K562 (cell line): ENCODE measurements around the gene FAM219B. TPM values are rescaled to one million over a fixed set of nuclear protein-coding genes. Genes with fewer than 3 reads are reported as not detected.
A peak's percentile ranks its signal among the peaks of the same experiment; 100 is the strongest.

Experiments
- ATF4 ChIP-seq: fragments of 450-650 bp; formaldehyde crosslinking; IDR thresholded peaks from 2 replicates; pipeline ENCODE4 v1.4.0; 2022; ENCODE audit warnings: mild to moderate bottlenecking, moderate library complexity
- CHD7 ChIP-seq: fragments of 200-600 bp; sonication (generic); IDR thresholded peaks from one replicate; pipeline ENCODE4 v1.6.1; 2012; ENCODE audit warnings: mild to moderate bottlenecking, low read depth, low read length, inconsistent platforms
- CTBP1 ChIP-seq: fragments of 450-650 bp; IDR thresholded peaks from 2 replicates; pipeline ENCODE4 v1.6.1; 2016; ENCODE audit warnings: borderline replicate concordance
- ETS1 ChIP-seq: conservative IDR thresholded peaks from 2 replicates; pipeline ENCODE4 v1.6.1; 2011; ENCODE audit warnings: low read depth, mild to moderate bottlenecking, low read length; ENCODE audit not compliant: control insufficient read depth
- ETV1 ChIP-seq: fragments of 450-650 bp; conservative IDR thresholded peaks from 2 replicates; pipeline ENCODE4 v1.6.1; 2016; ENCODE audit warnings: missing genetic modification characterization, control low read depth, low read depth, missing compliant biosample characterization
- EZH2 ChIP-seq: IDR thresholded peaks from 2 replicates; pipeline ENCODE4 v1.6.1; 2012; ENCODE audit warnings: low read depth, mild to moderate bottlenecking, inconsistent platforms, low read length, borderline replicate concordance
- FOXA1 ChIP-seq: fragments of 450-650 bp; IDR thresholded peaks from 2 replicates; pipeline ENCODE4 v1.6.1; 2016; ENCODE audit warnings: mild to moderate bottlenecking, borderline replicate concordance
- GTF2E2 ChIP-seq: fragments of 200-800 bp; sonication (Bioruptor generic); IDR thresholded peaks from 2 replicates; pipeline ENCODE4 v1.6.1; 2016; ENCODE audit warnings: missing genetic modification characterization, missing compliant biosample characterization
- IFI16 ChIP-seq: fragments of 250-450 bp; sonication (Bioruptor Pico); IDR thresholded peaks from 2 replicates; pipeline ENCODE4 v2.1.2; 2022; ENCODE audit warnings: mild to moderate bottlenecking, inconsistent platforms
- KAT8 ChIP-seq: fragments of 450-650 bp; IDR thresholded peaks from 2 replicates; pipeline ENCODE4 v1.6.1; 2016; ENCODE audit warnings: low read depth, mild to moderate bottlenecking
- MTA1 ChIP-seq: fragments of 450-650 bp; IDR thresholded peaks from 2 replicates; pipeline ENCODE4 v1.6.1; 2017; ENCODE audit warnings: borderline replicate concordance
- NFATC3 ChIP-seq: fragments of 450-650 bp; IDR thresholded peaks from 2 replicates; pipeline ENCODE4 v1.6.1; 2017; ENCODE audit warnings: mild to moderate bottlenecking
- NFE2 ChIP-seq: IDR thresholded peaks from 2 replicates; pipeline ENCODE4 v1.6.1; 2014; ENCODE audit warnings: antibody characterized with exemption, low read depth
- RFX7 ChIP-seq: fragments of 250-450 bp; sonication (Bioruptor Pico); IDR thresholded peaks from 2 replicates; pipeline ENCODE4 v1.5.1; 2021; ENCODE audit warnings: mild to moderate bottlenecking
- XRCC3 ChIP-seq: fragments of 450-650 bp; IDR thresholded peaks from 2 replicates; pipeline ENCODE4 v1.6.1; 2017; ENCODE audit warnings: mild to moderate bottlenecking, moderate library complexity
- ZKSCAN1 ChIP-seq: fragments of 150-350 bp; IDR thresholded peaks from 2 replicates; pipeline ENCODE4 v1.6.1; 2016; ENCODE audit warnings: low read depth, low read length
- ZNF24 ChIP-seq: fragments of 450-650 bp; IDR thresholded peaks from 2 replicates; pipeline ENCODE4 v1.6.1; 2016
- polyA plus RNA-seq, 8 experiments: library from polyadenylated mRNA; depleted of rRNA in 4 of 8; stranded (reverse) in 5 of 8; unstranded in 3 of 8; fragments of >200 nt; fragmentation: Nextera tagmentation in 2 of 8; fragmentation: Illumina TruSeq in 1 of 8; extraction: Ambion mirVana in 2 of 8; extraction: Trizol in 1 of 8; gene quantifications; 2 replicates each; pipeline versions ENCODE4 v1.2.1 to v1.2.3, GENCODE V29; 2011 to 2014; ENCODE audit warnings: inconsistent platforms in 1 of 8, missing spikeins in 1 of 8
- total RNA-seq, 7 experiments: library from RNA; depleted of rRNA in 6 of 7; stranded (reverse); fragments of >200 nt in 6 of 7; fragmentation: Illumina TruSeq in 2 of 7; extraction: Trizol in 2 of 7; gene quantifications; 2 replicates each; pipeline versions ENCODE4 v1.2.1 to v1.2.3, GENCODE V29; 2011 to 2021; ENCODE audit warnings: low replicate concordance in 1 of 7

Gene FAM219B
- total and polyA plus RNA-seq, 9 of the 15 experiments (the other 6 are each of a cell fraction or from before 2014, with no cell fraction given) = 6.8 to 50.4 (median 29.4) TPM

- no peak for TF ChIP-seq ZKSCAN1
- TF ChIP-seq FOXA1 = no peak
- no peak for TF ChIP-seq ETS1
- no peak for TF ChIP-seq MTA1
- no peak for TF ChIP-seq NFE2
- TF ChIP-seq RFX7 (CRISPR knock-in tag) = no peak
- no peak for TF ChIP-seq CTBP1
- no peak for TF ChIP-seq NFATC3
- peak; percentile 57; the same call in 1 of the 2 replicates for TF ChIP-seq ETV1 (tag)
- TF ChIP-seq KAT8 = no peak
- TF ChIP-seq CHD7 = no peak
- TF ChIP-seq XRCC3 = no peak
- no peak for TF ChIP-seq GTF2E2
- TF ChIP-seq IFI16 (CRISPR knock-in tag) = no peak
- TF ChIP-seq ZNF24 = no peak
- no peak for TF ChIP-seq EZH2
- no peak for TF ChIP-seq ATF4
Measured at GRCh38 chr15:74873036-74873755, 33.5 kb downstream of the FAM219B start, which contains the start of gene SCAMP2 (continued).
